PC-9 (cell line): ENCODE measurements around the gene MRPL28.

Experiments
- CTCF ChIP-seq: fragments of 200-600 bp; sonication (generic); conservative IDR thresholded peaks from 2 replicates; pipeline ENCODE4 v1.6.1; 2017; ENCODE audit warnings: mixed run types, antibody characterized with exemption, mild to moderate bottlenecking, moderate library complexity
- EZH2 ChIP-seq: fragments of 200-600 bp; sonication (generic); IDR thresholded peaks from 2 replicates; pipeline ENCODE4 v1.8.0; 2017; ENCODE audit warnings: antibody characterized with exemption, low read depth

- TF ChIP-seq CTCF (no peak), EZH2 (no peak)
Observed at GRCh38 chr16:361341-361871, 8.9 kb downstream of the MRPL28 start.
